Measurements from ENCODE around the gene RPS6KA5. TPM values are rescaled to one million over a fixed set of nuclear protein-coding genes. Genes with fewer than 3 reads are reported as not detected.
A peak's percentile ranks its signal among the peaks of the same experiment; 100 is the strongest.

The RPS6KA5 gene
- total RNA-seq, 1 donor from 2014 or later: 9.1 TPM

GRCh38 chr14:90938615-90939014 lies 121.8 kb downstream of the RPS6KA5 start:
- no peak for ATAC-seq

- ATAC-seq: no peak
These were observed 123.5 kb downstream of the RPS6KA5 start for GRCh38 chr14:90936757-90937440.

- peak; percentile 45 for ATAC-seq
These were observed 135.7 kb downstream of the RPS6KA5 start for GRCh38 chr14:90924621-90925340.

GRCh38 chr14:90922141-90922540 lies 138.3 kb downstream of the RPS6KA5 start:
- no peak for ATAC-seq

- no peak for ATAC-seq
These were observed 149.3 kb downstream of the RPS6KA5 start for GRCh38 chr14:90911121-90911520.

GRCh38 chr14:90907178-90907577 lies 153.3 kb downstream of the RPS6KA5 start:
- no peak for ATAC-seq

- no peak for ATAC-seq
These were observed 154.9 kb downstream of the RPS6KA5 start for GRCh38 chr14:90905531-90905930.

GRCh38 chr14:90903101-90903500 lies 157.3 kb downstream of the RPS6KA5 start:
- ATAC-seq: peak; percentile 86

- no peak for ATAC-seq
These were observed 159.9 kb downstream of the RPS6KA5 start for GRCh38 chr14:90900476-90901083.

- no peak for ATAC-seq
These were observed 163.4 kb downstream of the RPS6KA5 start for GRCh38 chr14:90897022-90897421.

GRCh38 chr14:90894241-90894640 lies 166.2 kb downstream of the RPS6KA5 start:
- no peak for ATAC-seq

- no peak for ATAC-seq
These were observed 166.9 kb downstream of the RPS6KA5 start for GRCh38 chr14:90893510-90893909.

GRCh38 chr14:90892970-90893369 lies 167.5 kb downstream of the RPS6KA5 start:
- ATAC-seq: no peak

GRCh38 chr14:90891326-90891725 lies 169.1 kb downstream of the RPS6KA5 start:
- ATAC-seq: no peak

- ATAC-seq: no peak
These were observed 170.0 kb downstream of the RPS6KA5 start for GRCh38 chr14:90890322-90891020.

GRCh38 chr14:90886297-90886815 lies 174.1 kb downstream of the RPS6KA5 start:
- no peak for ATAC-seq

GRCh38 chr14:90883782-90884181 lies 176.7 kb downstream of the RPS6KA5 start:
- ATAC-seq: no peak

GRCh38 chr14:90883197-90883596 lies 177.2 kb downstream of the RPS6KA5 start:
- ATAC-seq: no peak

- no peak for ATAC-seq
These were observed 180.2 kb downstream of the RPS6KA5 start for GRCh38 chr14:90880282-90880681.

GRCh38 chr14:90874599-90874998 lies 185.8 kb downstream of the RPS6KA5 start:
- ATAC-seq: no peak

GRCh38 chr14:90871605-90872233 lies 188.7 kb downstream of the RPS6KA5 start:
- peak; percentile 85 for ATAC-seq

GRCh38 chr14:90870950-90871604 lies 189.4 kb downstream of the RPS6KA5 start:
- peak; percentile 73 for ATAC-seq

Measured in esophagus mucosa (tissue), 1 donor.